GM18517 (cell line): ENCODE results near the gene ZNF836.
"Not testable (repeated sequence)": the region's sequence is repeated elsewhere in the genome, so short reads cannot be mapped to it uniquely, and the experiment has no call there.

Experiments used
- ATAC-seq: cut with Tn5 transposase; IDR thresholded peaks from one replicate; pipeline ENCODE4 v1.9.1; 2021; ENCODE audit warnings: mild to moderate bottlenecking, moderate library complexity; ENCODE audit not compliant: unreplicated experiment

The ZNF836 gene

GRCh38 chr19:52171321-52172169 is at the start of gene ZNF836:
TSS of gene ZNF836 (minus strand) at chr19:52171621. CDS start at chr19:52168072, 3,549 bp downstream.
- no peak for ATAC-seq

GRCh38 chr19:52221031-52221430 is 49.6 kb upstream of the ZNF836 start:
- ATAC-seq: no peak

- ATAC-seq: no peak
These were observed 48.2 kb upstream of the ZNF836 start for GRCh38 chr19:52219611-52220010.

GRCh38 chr19:52217576-52217975 is 46.2 kb upstream of the ZNF836 start:
- ATAC-seq: no peak

GRCh38 chr19:52216401-52216800 is 45.0 kb upstream of the ZNF836 start:
- no peak for ATAC-seq

GRCh38 chr19:52214241-52214640 is 42.8 kb upstream of the ZNF836 start:
- ATAC-seq: no peak

GRCh38 chr19:52212572-52213255 is 41.3 kb upstream of the ZNF836 start:
- no peak for ATAC-seq

- no peak for ATAC-seq
These were observed 40.6 kb upstream of the ZNF836 start for GRCh38 chr19:52211926-52212571.

- ATAC-seq: no peak
These were observed 39.8 kb upstream of the ZNF836 start for GRCh38 chr19:52211203-52211602.

GRCh38 chr19:52206481-52206880 is 35.1 kb upstream of the ZNF836 start:
- no peak for ATAC-seq

GRCh38 chr19:52200755-52201391 is 29.5 kb upstream of the ZNF836 start:
- ATAC-seq: not testable (repeated sequence)

- no peak for ATAC-seq
These were observed 28.6 kb upstream of the ZNF836 start for GRCh38 chr19:52200044-52200443.

GRCh38 chr19:52198678-52199077 is 27.3 kb upstream of the ZNF836 start:
- no peak for ATAC-seq

- no peak for ATAC-seq
These were observed 26.5 kb upstream of the ZNF836 start for GRCh38 chr19:52197964-52198363.

GRCh38 chr19:52196256-52196967 is 25.0 kb upstream of the ZNF836 start:
- no peak for ATAC-seq

- no peak for ATAC-seq
These were observed 20.5 kb upstream of the ZNF836 start for GRCh38 chr19:52191951-52192350.

GRCh38 chr19:52191389-52191788 is 20.0 kb upstream of the ZNF836 start:
- ATAC-seq: no peak

GRCh38 chr19:52190487-52191293 is 19.3 kb upstream of the ZNF836 start:
- no peak for ATAC-seq

- peak; percentile 90 for ATAC-seq
These were observed 18.5 kb upstream of the ZNF836 start, which contains the start of gene PPP2R1A for GRCh38 chr19:52189735-52190486. TSS of gene PPP2R1A (plus strand) at chr19:52190052. CDS start at chr19:52190097, 45 bp downstream.
